Right hindlimb (tissue), 1 donor: ENCODE results near the gene LDLRAD4.

Experiments
- DNase-seq: peaks from one replicate; pipeline ENCODE4 v3.0.0-alpha.2; 2018

The LDLRAD4 gene

DNA sequence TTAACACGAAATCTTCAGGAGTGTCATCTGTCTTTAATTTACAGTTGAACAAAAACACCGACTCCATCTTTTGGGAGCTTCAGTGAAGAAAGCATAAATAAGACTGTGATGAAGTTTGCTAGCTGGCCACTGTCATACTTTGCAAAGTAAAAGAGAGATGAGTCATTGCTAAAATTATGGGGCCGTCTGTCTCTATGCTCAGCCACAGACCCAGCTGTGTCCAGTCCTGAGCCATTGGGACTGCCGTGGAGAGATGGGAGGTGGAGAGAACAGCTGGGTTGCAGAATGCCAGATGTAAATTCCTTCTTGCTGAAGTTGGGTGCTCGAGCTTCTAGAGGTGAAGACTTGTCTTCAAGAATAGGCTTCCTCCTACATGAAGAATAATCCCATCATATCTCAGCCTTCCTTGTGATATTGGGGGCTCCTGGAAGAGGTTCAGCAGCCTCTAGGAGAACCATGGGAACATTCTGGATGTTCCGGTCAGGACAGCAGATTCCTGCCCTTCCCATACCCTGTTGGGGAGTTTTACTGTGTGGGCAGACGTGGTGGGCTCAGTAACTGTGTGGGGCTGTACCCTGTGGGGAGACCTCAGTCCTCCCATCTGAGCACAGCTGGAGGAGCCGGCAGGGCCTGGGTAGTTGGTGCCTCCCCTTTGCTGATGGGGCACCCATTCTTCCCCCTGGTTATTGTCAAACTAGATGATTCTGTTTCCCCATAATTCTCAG is 71.1 kb downstream of the LDLRAD4 start:
- peak; percentile 58 for DNase-seq

- no peak for DNase-seq
Measured at GRCh38 chr18:13290856-13291271, 72.3 kb downstream of the LDLRAD4 start.

- no peak for DNase-seq
Measured at GRCh38 chr18:13291299-13291698, 72.7 kb downstream of the LDLRAD4 start.

- DNase-seq: no peak
Measured at GRCh38 chr18:13291745-13292447, 73.3 kb downstream of the LDLRAD4 start.

DNA sequence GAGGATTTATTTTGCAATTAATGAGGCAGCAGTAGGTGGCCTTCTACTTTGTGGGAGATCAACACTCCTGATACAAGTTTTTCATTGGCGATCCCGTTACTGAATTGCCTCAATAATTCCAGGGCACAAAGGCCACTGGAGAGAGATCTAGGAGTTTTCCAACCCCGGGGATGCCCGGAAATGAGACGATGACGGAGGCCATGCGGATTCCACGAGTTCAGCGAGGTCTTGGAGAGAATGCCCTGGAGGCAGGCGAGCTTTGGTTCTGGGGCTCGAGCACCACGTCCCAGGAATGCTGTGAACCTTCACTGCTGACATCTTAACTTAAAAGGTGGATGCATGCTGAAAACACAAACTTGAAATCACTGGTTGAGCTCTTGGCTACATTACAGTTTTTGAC is 74.2 kb downstream of the LDLRAD4 start:
- no peak for DNase-seq

DNA sequence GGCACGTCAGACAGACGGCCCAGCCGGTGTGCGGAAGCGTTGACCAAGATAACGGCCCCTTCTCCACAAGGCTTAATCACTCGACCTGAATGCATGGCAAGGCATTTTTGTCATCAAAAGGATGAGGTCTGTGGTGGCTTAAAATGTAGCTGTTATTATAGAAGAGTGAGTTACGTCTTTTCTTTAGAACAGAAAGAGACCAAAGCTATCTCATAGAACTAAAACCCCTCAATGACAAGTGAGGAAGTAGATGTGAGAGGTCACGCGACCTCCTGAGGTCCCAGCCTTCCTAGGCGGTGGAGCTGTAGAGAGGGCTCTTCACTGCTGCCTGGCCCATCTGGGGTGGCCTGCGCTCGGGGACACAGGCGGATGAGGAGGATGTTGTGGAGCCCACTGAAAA is 75.7 kb downstream of the LDLRAD4 start:
- DNase-seq: no peak

GRCh38 chr18:13295894-13296293 is 77.3 kb downstream of the LDLRAD4 start:
- DNase-seq: no peak

- no peak for DNase-seq
Measured at GRCh38 chr18:13296867-13297574, 78.5 kb downstream of the LDLRAD4 start.

DNA sequence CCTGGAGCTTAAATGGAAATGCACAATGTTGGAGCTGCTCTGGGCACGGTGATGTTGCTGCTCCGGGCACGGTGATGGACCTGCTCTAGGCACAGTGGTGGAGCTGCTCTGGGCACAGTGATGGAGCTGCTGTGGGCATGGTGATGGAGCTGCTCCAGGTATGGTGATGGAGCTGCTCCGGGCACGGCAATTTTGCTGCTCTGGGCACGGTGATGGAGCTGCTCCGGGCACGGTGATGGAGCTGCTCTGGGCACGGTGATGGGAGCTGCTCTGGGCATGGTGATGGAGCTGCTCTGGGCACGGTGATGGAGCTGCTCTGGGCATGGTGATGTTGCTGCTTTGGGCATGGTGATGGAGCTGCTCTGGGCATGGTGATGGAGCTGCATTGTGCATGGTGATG is 79.7 kb downstream of the LDLRAD4 start:
- DNase-seq: no peak

GRCh38 chr18:13300029-13300428 is 81.5 kb downstream of the LDLRAD4 start:
- peak; percentile 66 for DNase-seq

DNA sequence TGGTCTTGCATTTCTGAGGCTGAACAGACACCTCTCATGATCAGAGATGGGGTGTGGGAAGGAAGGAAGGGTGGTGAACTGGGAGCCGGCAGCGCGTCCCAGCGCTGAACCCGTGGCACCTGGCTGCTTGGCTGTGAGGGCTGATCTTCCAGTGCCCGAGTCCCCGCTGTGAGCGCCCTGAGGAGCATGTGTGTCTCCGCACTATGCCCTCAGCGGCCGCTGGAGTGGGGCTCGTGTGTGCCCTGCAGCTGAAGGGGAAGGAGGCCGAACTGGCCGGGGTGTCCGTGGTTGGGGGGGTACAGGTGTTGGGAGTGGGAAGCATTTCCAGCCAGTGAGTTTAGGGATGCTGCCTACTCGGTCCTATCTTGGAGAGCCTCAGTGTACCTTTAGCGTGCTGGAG is 82.2 kb downstream of the LDLRAD4 start:
- DNase-seq: no peak

DNA sequence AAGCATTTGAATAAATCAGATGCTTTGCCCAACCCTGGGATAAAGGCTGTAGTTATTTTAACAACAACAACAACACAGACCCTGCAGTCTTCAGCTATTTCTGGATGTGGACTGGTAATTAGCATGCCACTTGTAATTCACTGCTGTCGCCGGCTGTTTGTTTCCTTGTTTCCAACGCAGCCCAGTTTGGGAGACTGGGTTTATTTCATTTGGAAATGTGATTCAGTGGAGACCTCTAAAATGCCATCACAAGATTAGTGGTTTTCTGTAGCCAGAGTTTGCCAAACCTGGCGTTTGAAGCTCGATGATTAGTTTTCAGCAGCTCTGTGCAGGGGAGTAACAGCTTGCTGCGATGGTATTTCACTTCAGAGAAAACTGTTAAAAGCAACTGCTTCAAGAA is 83.5 kb downstream of the LDLRAD4 start:
- no peak for DNase-seq

DNA sequence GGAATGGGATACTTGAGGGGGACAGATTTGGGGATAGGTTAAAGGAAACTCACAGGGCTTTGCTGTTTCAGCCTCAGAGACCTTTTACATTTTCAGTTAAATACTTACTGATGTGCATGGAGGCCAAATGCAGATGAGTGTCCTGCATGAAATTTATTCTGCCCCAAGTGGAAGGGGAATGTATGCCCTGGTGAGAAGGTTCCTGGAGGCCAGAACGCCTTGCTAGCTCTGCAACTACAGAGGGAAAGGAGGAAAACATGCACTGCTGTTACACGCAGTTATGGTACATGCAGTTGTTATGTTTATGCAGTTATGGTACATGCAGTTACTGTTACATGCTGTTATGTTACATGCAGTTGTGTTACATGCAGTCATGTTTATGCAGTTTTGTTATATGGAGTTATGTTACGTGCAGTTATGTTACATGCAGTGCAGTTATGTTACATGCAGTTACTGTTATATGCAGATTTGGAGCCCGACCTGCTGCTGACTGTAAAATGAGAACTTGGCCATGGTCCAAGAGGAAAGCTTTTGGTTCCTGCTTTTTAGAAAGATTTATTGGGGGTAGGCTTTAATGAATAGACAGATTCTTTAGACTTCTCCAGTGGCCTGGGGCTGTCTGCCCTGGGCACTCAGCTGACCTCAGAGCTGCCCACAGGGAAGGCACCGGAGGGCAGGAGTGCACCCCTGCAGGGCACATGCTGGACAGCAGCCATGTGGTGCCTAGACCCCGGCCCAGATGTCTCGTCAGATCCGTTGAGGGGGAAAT is 84.1 kb downstream of the LDLRAD4 start:
- DNase-seq: no peak

DNA sequence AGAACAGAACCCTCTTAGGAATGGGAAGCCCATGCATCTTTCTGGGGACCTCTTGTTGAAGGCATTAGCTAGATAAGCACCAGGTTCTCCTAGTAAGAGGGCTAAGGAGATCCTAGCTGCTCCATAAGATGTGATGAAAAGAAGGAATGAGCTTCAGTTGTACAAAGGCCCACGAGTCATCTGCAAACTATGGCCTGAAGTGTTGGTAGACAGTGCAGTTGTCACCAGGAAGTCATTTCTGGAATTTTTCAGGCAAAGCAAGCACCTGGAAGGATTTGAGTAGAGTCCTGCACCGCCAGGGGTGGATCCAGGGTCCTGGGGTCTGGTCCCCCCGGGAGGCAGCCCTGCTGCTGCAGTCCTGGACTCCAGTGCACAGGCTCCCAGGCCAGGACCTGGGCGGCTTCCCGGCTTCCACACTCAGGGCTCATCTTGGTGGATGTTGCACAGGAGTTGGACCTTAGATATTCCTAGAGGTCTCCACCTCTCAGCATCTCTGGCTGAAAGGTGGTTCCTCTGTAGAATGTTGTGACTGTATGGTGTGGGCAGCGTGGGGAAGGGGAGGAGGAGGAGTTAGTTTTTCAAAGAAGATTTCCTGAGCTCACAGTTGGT is 85.3 kb downstream of the LDLRAD4 start:
- DNase-seq: no peak

DNA sequence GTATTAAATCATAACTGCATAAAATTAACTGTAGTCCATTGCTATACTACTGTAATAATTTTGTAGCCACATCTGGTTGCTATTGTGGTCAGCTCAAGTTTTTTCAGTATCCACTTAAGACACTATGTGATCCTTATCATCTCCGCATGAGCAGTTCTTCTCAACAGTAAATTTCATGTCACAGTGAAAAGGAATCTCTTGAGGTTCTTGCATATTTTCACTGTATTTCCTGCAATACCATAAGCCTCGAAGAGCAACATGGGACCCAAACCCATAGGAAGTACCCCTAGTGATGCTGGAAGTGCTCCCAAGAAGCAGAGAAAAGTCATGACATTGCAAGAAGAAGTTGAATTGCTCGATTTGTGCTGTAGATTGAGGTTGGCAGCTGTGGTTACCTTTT is 86.7 kb downstream of the LDLRAD4 start:
- no peak for DNase-seq

DNA sequence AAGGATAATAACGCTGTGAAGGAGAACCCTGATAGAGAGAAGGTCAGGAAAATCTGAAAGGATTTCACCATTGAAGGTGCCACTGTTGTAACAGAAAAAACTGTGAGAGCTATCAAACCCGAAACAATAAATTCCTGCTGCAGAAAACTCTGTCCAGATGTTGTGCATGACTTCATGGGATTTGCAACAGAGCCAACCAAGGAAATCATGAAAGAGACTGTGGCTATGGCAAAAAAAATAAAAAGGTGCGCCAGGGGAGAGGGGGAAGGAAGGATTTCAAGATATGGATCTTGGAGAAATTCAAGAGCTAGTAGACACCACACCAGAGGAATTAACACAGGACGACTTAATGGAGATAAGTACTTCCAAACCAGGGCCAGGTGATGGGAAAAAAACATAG is 88.0 kb downstream of the LDLRAD4 start:
- DNase-seq: no peak

DNA sequence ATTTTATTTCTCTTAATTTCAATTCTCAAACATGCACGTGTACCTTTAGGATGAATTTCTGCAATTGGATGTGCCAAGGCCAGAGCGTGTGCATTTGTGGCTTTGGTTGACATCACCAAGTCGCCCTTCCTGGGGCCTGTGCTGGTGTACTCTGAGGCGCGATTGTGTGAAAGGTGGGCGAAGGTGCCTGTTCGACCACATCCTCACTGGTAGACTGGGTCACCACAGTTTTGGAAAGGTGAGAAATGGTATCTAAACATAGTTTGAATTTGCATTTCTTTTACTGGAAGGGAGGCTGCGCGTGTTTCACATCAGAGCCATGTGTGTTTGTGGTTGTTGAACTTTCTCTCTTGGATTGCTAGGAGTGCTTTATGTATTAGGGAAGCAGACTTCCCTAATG is 89.8 kb downstream of the LDLRAD4 start:
- DNase-seq: no peak

DNA sequence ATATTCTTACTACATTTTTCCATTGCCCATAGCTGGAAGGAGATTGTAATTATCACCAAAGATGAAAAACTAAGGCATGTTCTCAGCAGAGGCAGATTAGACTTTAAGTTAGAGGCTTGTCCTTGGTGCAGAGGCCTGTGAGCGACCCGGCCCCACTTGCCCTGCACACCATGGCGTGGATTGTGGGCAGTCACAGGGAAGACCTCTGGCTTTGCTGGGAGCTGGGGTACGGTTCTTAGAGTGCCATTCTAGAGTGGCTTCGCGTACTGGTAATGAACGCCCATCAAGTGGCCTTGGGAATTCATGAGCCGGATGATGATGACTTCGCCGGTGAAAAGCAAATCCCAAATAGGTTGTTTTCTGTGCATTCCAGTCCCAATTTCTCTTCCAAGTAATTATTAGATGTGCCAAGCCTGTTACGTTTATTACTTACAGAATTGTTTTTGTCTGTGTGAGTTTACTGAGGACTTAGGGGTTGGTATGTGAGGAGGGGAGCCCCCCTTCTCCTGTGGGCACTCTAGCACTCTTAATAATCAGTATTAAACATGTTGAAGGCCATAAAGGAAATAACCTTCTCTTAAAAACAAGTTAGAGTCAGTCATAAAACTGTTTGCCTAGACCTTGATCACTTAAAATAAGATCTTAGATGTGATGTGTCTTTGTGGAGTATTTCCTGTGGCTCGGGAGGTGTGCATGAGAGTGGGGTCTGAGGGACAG is 90.6 kb downstream of the LDLRAD4 start:
- DNase-seq: no peak

GRCh38 chr18:13309748-13310670 is 91.4 kb downstream of the LDLRAD4 start:
- no peak for DNase-seq

DNA sequence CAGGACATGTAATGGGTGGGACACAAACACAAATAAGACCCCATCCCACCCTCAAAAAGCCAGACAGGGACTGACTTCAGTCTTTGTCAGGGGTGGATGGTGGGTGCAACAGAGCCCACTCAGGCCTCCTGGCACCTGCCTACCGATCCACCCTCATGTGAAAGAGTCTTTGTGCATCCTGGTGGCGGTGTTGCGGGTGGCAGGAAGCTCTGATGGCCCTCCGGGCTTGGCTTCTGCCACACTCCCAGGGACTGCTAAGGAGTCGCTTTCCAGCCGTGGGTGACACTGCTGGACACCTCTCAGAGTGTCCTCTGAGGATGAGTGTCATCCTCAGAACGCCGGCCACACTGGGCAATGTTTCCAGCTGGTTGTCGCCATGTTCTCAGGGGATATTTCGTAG is 92.6 kb downstream of the LDLRAD4 start:
- DNase-seq: no peak

DNA sequence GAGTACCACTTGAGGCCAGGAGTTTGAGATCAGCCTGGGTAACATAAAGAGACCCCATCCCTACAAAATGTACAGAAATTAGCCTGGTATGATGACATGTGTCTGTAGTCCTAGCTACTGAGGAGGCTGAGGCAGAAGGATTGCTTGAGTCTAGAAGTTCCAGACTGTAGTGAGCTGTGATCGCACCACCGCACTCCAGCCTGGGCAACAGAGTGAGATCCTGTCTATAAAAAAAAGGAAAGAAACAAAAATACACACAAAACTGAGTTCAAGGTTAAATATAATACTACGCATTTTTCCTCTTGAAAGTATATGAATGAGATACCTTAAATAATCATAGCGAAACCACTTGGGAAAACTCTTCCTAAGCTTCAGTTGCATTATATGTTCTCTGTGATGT is 94.0 kb downstream of the LDLRAD4 start:
- no peak for DNase-seq
